SH-SY5Y (cell line): Measurements from ENCODE around the gene TYR.

ENCODE experiments used
- GATA2 ChIP-seq: IDR thresholded peaks from 2 replicates; pipeline ENCODE4 v1.6.1; 2011; ENCODE audit warnings: mild to moderate bottlenecking, low read depth, low read length
- GATA3 ChIP-seq: IDR thresholded peaks from 2 replicates; pipeline ENCODE4 v1.6.1; 2011; ENCODE audit warnings: low read depth, mild to moderate bottlenecking, low read length, moderate library complexity

- TF ChIP-seq GATA3 = no peak
- no peak for TF ChIP-seq GATA2
Measured at GRCh38 chr11:89182773-89183518, 5.3 kb downstream of the TYR start.
